Sigmoid colon (tissue), 7 donors: ENCODE measurements around the gene MEIS1. TPM values are rescaled to one million over a fixed set of nuclear protein-coding genes. Genes with fewer than 3 reads are reported as not detected.

Experiments used
- DNase-seq: peaks from one replicate; pipeline ENCODE4 v3.0.0-alpha.2; 2019
- H3K27ac ChIP-seq, 4 donors: fragments of 200-600 bp; sonication (generic); one replicate each; pipeline ENCODE4 v1.5.1; 2016 to 2019; ENCODE audit warnings: mild to moderate bottlenecking in 1 of 4
- H3K27me3 ChIP-seq, 3 donors: fragments of 200-600 bp; sonication (generic); one replicate each; pipeline ENCODE4 v1.5.1; 2019; ENCODE audit warnings: mild to moderate bottlenecking in 1 of 3
- H3K36me3 ChIP-seq, 4 donors: fragments of 200-600 bp; sonication (generic); one replicate each; pipeline ENCODE4 v1.5.1; 2016 to 2019
- H3K4me1 ChIP-seq, 4 donors: fragments of 200-600 bp; sonication (generic); one replicate each; pipeline ENCODE4 v1.5.1; 2017 to 2019
- H3K4me3 ChIP-seq, 4 donors: fragments of 200-600 bp; sonication (generic); one replicate each; pipeline ENCODE4 v1.5.1; 2017 to 2019; ENCODE audit warnings: mild to moderate bottlenecking in 2 of 4, moderate library complexity in 1 of 4
- H3K9me3 ChIP-seq, 4 donors: fragments of 200-600 bp in 3 of 4; sonication (generic) in 3 of 4; one replicate each; pipeline versions ENCODE4 v1.5.1 to v1.6.1; 2013 to 2019
- EP300 ChIP-seq, 4 donors: sonication (generic); formaldehyde crosslinking; IDR thresholded peaks; one replicate each; pipeline ENCODE4 v1.6.1; 2017; ENCODE audit warnings: antibody characterized with exemption in 4 of 4
- POLR2A ChIP-seq, 2 donors: fragments of 450-650 bp; IDR thresholded peaks; one replicate each; pipeline ENCODE4 v1.6.1; 2016; ENCODE audit warnings: antibody characterized with exemption in 2 of 2, mild to moderate bottlenecking in 2 of 2, moderate library complexity in 2 of 2
- POLR2AphosphoS5 ChIP-seq, 4 donors: sonication (generic); formaldehyde crosslinking; IDR thresholded peaks; one replicate each; pipeline ENCODE4 v1.6.1; 2017; ENCODE audit warnings: antibody characterized with exemption in 4 of 4
- WGBS, 2 donors: extraction: QIAGEN DNeasy Blood & Tissue Kit; methylation state at CpG; one replicate each; pipeline ENCODE4 v1.1.7; 2013; 5-methylcytosine and 5-hydroxymethylcytosine counted together
- intact Hi-C: fragments of 100-400 bp; cut with DNase I; formaldehyde crosslinking; loops from one replicate; pipeline ENCODE4 v1.15.1; 2023
- polyA plus RNA-seq, 3 donors: library from polyadenylated mRNA; stranded (reverse); fragments of 200-250 nt; gene quantifications; one replicate each; pipeline ENCODE4 v1.2.3, GENCODE V29; 2013
- total RNA-seq, 4 donors: library from RNA; depleted of rRNA; stranded (reverse); fragments of >200 nt; gene quantifications; one replicate each; pipeline ENCODE4 v1.1.0, GENCODE V29; 2016
- TF ChIP-seq, protein P1 (sequence below), 4 experiments: fragments of 450-650 bp in 3 of 4; fragments of 200-600 bp in 1 of 4; IDR thresholded peaks; one replicate each; pipeline ENCODE4 v1.5.1; 2016 to 2019; ENCODE audit warnings: antibody characterized with exemption in 4 of 4, mild to moderate bottlenecking in 3 of 4, moderate library complexity in 2 of 4
- donor health status: healthy with polysubstance abuse.
- donor health status: Bipolar disorder and iron deficiency.
- donor health status: healthy.

Gene MEIS1
- total and polyA plus RNA-seq, 7 donors, result 2.8 to 144 (median 108) TPM

DNA sequence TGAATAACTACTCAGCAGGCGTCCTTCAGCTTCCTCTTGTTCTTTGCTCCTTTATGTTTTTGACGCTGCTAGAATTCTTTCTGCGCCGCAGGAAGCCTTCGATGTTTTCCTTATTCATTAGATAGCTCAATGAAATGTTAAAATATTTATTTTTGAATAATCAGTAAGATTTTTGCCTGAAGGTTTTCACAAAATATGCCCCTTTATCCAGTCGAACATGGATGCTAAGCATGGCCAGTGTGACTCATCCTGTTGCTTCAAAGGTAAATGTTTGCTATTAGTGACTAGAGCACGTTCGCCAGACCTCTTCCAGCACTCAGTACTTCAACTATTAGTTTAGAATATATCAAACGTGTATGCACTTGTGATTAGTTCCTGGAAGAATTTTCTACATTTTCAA is 7.6 kb upstream of the MEIS1 start:
- TF ChIP-seq POLR2AphosphoS5 (IDR thresholded peaks at IDR 0.05) (peak in 1 of 4 donors; percentile 24), EP300 (IDR thresholded peaks at IDR 0.05) (no peak), POLR2A (IDR thresholded peaks at IDR 0.05) (no peak)
- TF ChIP-seq, protein P1, sequence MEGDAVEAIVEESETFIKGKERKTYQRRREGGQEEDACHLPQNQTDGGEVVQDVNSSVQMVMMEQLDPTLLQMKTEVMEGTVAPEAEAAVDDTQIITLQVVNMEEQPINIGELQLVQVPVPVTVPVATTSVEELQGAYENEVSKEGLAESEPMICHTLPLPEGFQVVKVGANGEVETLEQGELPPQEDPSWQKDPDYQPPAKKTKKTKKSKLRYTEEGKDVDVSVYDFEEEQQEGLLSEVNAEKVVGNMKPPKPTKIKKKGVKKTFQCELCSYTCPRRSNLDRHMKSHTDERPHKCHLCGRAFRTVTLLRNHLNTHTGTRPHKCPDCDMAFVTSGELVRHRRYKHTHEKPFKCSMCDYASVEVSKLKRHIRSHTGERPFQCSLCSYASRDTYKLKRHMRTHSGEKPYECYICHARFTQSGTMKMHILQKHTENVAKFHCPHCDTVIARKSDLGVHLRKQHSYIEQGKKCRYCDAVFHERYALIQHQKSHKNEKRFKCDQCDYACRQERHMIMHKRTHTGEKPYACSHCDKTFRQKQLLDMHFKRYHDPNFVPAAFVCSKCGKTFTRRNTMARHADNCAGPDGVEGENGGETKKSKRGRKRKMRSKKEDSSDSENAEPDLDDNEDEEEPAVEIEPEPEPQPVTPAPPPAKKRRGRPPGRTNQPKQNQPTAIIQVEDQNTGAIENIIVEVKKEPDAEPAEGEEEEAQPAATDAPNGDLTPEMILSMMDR (IDR thresholded peaks at IDR 0.05), result no peak
- Histone ChIP-seq H3K27ac (peak overlapping the region; percentile 72 to 99 (median 95)), H3K27me3 (peaks cover 0 to 7% (median 0%) of the 10 kb centered on the region in 3 donors), H3K4me1 (peaks cover 0 to 51% (median 37%) of the 10 kb centered on the region in 4 donors), H3K36me3 (no peaks in the 10 kb centered on the region), H3K4me3 (peak overlapping the region in 3 of 4 donors; percentile 51 to 65 (median 60)), H3K9me3 (no peaks in the 10 kb centered on the region)
- 44 to 61% methylated on average over 9 of the region's 9 CpGs for WGBS, 2 donors
- intact Hi-C loops, result loop anchor here (2.0 to 10.0 kb wide), 5 partner anchors 65 to 1608 kb away; no protein-coding TSS in a partner anchor
- no peak for DNase-seq

DNA sequence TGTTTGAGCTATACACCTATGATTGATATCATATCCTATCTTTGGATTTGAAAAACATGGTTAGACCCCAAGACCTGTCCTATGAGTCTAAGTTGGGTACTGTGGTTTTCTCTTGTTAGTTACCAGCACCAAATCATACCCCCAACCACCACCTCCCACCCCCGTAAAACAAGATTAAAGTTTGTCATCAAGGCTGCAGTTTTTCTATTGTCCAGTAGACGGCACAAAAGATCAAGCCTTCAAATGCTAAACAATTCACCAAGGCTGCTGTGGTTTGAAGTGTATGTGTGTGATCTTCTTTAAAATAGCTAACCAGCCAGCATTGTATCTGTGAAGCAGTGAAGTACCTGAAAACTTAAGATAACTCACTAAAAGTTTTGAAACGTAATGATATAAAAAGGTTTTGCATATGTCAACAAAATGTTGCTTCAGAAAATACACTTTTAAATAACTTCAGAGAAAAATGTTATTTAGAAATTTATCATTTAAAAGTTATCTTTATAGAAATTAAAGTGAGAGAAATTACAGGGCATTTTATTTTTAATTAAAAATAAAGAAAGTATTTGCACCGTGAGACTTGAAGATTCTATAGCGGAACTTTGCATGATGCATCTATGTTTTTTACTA is 5.8 kb upstream of the MEIS1 start:
- H3K4me1 ChIP-seq, result peaks cover 0 to 51% (median 38%) of the 10 kb centered on the region in 4 donors
- peak overlapping the region; percentile 47 to 99 (median 95) for H3K27ac ChIP-seq
- H3K27me3 ChIP-seq, result peaks cover 0 to 7% (median 0%) of the 10 kb centered on the region in 3 donors
- no peaks in the 10 kb centered on the region for H3K9me3 ChIP-seq
- intact Hi-C loops, result loop anchor here (1.0 to 10.0 kb wide), 5 partner anchors 67 to 1606 kb away; no protein-coding TSS in a partner anchor
- H3K36me3 ChIP-seq, result no peaks in the 10 kb centered on the region
- no peak overlapping the region for H3K4me3 ChIP-seq
- no peak for TF ChIP-seq EP300 (IDR thresholded peaks at IDR 0.05)
- TF ChIP-seq, protein P1 (IDR thresholded peaks at IDR 0.05), result peak; percentile 85 to 95 (median 91)
- peak in 2 of 4 donors; percentile 24 to 27 for TF ChIP-seq POLR2AphosphoS5 (IDR thresholded peaks at IDR 0.05)
- no peak for DNase-seq
- WGBS, 2 donors, result 28 to 30% methylated on average over 5 of the region's 5 CpGs

DNA sequence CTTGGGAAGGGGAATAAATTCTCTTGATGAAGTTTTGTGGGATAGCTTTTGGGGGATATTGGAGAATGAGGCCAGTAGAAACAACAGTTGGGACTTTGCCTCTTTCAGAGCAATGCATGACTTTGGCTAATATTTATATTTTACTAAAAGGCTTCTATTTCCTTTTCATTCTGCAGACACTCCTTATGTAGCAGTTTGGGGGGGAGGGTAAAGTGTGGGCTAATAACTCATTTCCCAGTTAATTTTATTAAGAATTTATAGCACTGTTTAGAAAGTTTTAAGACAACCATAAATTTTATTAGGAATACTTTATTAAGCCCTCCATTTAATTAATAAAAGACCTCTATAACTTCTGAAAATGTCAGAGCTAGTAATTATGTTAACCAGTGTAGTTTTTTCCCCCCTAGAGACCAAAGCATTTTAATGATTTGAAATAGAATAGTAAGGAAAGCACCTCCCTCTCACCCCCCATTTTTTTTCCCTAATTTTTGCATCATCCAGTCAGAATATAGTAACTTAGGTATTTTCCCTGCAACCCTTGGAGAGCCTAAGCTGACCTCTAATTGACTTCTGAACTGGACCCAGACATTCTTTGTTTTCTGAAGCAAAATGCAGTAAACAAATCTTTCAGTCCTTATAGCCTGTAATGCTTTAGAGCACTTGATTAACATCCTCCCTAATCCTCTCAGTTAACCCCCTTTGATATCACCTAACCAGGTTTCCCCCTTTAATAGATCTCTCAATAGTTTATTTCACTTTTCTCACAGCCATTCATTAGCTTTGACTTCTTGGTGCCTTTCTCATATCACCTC is 5.0 kb upstream of the MEIS1 start:
- no peak for TF ChIP-seq EP300 (IDR thresholded peaks at IDR 0.05)
- TF ChIP-seq POLR2AphosphoS5 (IDR thresholded peaks at IDR 0.05), result no peak
- TF ChIP-seq, protein P1 (IDR thresholded peaks at IDR 0.05), result no peak
- TF ChIP-seq POLR2A (IDR thresholded peaks at IDR 0.05), result no peak
- no peak for DNase-seq
- no peaks in the 10 kb centered on the region for H3K9me3 ChIP-seq
- H3K36me3 ChIP-seq, result no peaks in the 10 kb centered on the region
- H3K4me3 ChIP-seq, result no peak overlapping the region
- H3K4me1 ChIP-seq, result peaks cover 0 to 47% (median 38%) of the 10 kb centered on the region in 4 donors
- peak overlapping the region; percentile 93 to 99 (median 98) for H3K27ac ChIP-seq
- intact Hi-C loops, result loop anchor here (1.0 to 10.0 kb wide), 13 partner anchors 68 to 1605 kb away; partner anchors contain the start of gene ETAA1
- peaks cover 0 to 7% (median 0%) of the 10 kb centered on the region in 3 donors for H3K27me3 ChIP-seq

DNA sequence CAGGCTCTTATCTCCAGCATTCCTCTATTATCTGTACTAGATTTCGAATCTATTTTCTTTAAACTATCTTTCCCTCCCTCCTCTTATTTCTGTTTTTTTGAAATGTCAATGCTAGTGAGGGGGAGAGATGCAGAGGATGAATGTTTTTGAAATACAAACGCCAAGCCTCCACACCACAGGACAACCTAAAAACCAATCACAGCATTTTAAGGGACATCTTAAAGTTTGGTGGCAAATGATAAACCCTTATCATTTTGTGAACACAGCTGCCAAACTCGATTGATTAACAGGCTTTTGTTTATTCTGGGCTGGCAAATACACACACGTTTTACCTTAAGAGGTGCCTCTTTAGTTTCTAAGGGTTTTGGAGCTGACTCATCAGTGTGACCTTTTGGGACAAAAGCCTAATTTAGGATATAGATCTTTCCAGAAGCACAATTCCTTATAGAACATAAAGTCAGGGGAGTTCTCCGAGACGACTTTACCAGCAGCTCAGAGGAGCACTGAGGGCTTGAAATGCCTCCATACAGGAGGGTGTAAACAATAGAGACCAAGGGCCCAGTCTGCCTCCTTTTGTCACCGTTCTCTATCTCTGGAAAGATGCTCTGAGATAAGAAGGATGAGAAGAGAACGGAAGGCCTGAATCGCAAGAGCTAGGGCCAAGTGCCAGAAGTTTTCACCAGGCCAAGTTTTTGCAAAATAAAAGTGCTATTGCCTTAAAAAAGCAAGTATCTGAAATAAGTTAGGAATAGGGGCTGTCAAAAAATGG is 4.2 kb upstream of the MEIS1 start:
- peak in 1 of 4 donors; percentile 23 for TF ChIP-seq POLR2AphosphoS5 (IDR thresholded peaks at IDR 0.05)
- TF ChIP-seq EP300 (IDR thresholded peaks at IDR 0.05), result no peak
- H3K4me1 ChIP-seq, result peaks cover 0 to 47% (median 35%) of the 10 kb centered on the region in 4 donors
- DNase-seq, result peak; percentile 67
- H3K9me3 ChIP-seq, result no peaks in the 10 kb centered on the region
- H3K27me3 ChIP-seq, result peaks cover 0 to 7% (median 0%) of the 10 kb centered on the region in 3 donors
- H3K27ac ChIP-seq, result peak overlapping the region; percentile 93 to 99 (median 98)
- peak overlapping the region in 3 of 4 donors; percentile 4 to 84 (median 4) for H3K4me3 ChIP-seq
- H3K36me3 ChIP-seq, result no peaks in the 10 kb centered on the region
- intact Hi-C loops, result loop anchor here (5.0 to 10.0 kb wide), 8 partner anchors 422 to 1412 kb away; partner anchors contain the start of gene ETAA1
- WGBS, 2 donors, result 20 to 58% methylated on average over 9 of the region's 9 CpGs
